Measurements from ENCODE around the gene SH3RF1.
A peak's percentile ranks its signal among the peaks of the same experiment; 100 is the strongest.

The SH3RF1 gene

GRCh38 chr4:169270810-169271691 lies at the start of gene SH3RF1:
SH3RF1 (minus strand) TSS chr4:169270956; CDS start chr4:169269212, 1,744 bp downstream.
- Histone ChIP-seq H3K9me3 (ENCODE audit: control insufficient read depth in 1 of 2, low read length in 2 of 2) (no peaks in the 10 kb centered on the region), H3K4me3 (ENCODE audit: low read depth in 1 of 2, low read length in 2 of 2) (peak within 1 kb of the TSS; percentile 77 to 85), H3K27me3 (ENCODE audit: control insufficient read depth in 1 of 2, insufficient read depth in 2 of 2, low read length in 2 of 2) (no peaks in the 10 kb centered on the region), H3K36me3 (ENCODE audit: control insufficient read depth in 1 of 2, insufficient read depth in 2 of 2, low read length in 2 of 2) (no peaks in the 10 kb centered on the region), H3K27ac (ENCODE audit: low read depth, low read length) (peak within 1 kb of the TSS; percentile 80), H3K4me1 (ENCODE audit: control insufficient read depth in 1 of 2, insufficient read depth in 2 of 2, low read length in 2 of 2) (peaks cover 22 to 23% of the 10 kb centered on the region in 2 donors), H3K9ac (ENCODE audit: low read depth in 1 of 2, low read length in 2 of 2) (peak within 1 kb of the TSS; percentile 85 to 92)

DNA sequence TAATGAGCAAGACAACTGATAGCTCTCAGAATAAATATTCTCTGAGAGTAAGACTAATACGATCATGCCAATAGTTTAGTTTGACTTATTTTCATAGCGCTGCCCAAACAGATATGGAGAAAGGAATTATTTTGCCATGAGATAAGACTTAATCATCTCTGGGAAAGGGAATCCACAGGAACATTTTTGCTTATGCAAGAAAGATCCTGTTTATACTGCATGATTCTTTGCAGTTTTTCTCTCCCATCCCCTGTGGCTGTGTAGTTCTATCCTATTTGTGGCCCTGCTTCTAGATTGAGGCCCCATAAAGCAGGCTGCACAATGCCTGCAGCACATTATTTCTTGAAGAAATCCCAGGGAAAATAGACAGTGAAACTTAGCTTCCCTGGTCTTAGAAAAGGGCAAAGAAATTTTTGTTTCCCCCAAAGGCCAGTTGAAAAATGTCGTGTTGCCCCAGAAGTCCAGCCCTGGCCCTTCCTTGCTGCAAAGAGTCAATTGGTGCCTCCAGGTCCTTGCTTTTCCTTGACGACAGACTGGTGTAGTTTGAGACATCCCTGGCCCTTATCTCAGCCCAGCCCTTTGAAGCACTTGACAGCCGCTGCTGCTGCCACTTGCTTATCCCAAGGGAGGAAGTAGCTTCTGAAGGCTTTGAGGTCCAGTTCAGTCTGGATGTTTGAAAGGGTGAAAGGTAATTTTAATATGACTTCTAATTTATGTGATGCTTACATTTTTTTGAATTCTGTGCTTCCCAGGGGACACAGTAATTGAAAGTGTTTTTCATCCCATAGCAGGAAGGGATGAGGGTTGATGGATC lies 45.0 kb upstream of the SH3RF1 start:
- Histone ChIP-seq H3K4me3 (ENCODE audit: low read depth in 1 of 2, low read length in 2 of 2) (no peak overlapping the region), H3K9ac (ENCODE audit: low read depth in 1 of 2, low read length in 2 of 2) (no peak overlapping the region), H3K27ac (ENCODE audit: low read depth, low read length) (no peak overlapping the region)

DNA sequence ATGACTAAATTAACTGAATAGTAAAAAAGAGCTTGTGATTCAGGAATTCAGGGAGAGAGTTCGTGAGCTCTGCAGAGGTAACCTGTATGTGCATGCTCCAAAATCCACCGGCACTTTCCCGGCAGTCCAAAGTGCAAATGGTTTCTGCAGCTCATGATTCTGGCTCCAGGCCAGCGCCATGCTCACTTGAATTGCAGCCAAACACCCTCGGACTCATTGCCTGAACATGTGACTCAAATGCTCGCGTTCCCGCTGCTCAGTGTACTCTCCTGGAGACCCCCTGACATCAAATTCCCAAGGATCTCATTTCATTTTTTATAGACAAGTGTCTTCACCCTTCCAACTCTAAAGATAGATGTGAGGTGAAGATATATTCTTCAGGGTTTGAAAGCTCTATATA lies 44.1 kb upstream of the SH3RF1 start:
- H3K9me3 ChIP-seq (ENCODE audit: control insufficient read depth in 1 of 2, low read length in 2 of 2) = no peaks in the 10 kb centered on the region
- H3K27me3 ChIP-seq (ENCODE audit: control insufficient read depth in 1 of 2, insufficient read depth in 2 of 2, low read length in 2 of 2) = no peaks in the 10 kb centered on the region
- H3K9ac ChIP-seq (ENCODE audit: low read depth in 1 of 2, low read length in 2 of 2) = no peak overlapping the region
- no peak overlapping the region for H3K4me3 ChIP-seq (ENCODE audit: low read depth in 1 of 2, low read length in 2 of 2)
- H3K27ac ChIP-seq (ENCODE audit: low read depth, low read length) = no peak overlapping the region
- H3K36me3 ChIP-seq (ENCODE audit: control insufficient read depth in 1 of 2, insufficient read depth in 2 of 2, low read length in 2 of 2) = no peaks in the 10 kb centered on the region
- peaks cover 36 to 43% of the 10 kb centered on the region in 2 donors for H3K4me1 ChIP-seq (ENCODE audit: control insufficient read depth in 1 of 2, insufficient read depth in 2 of 2, low read length in 2 of 2)

More for the DNA sequence above, 45.0 kb upstream of the SH3RF1 start:
- H3K9me3 ChIP-seq (ENCODE audit: control insufficient read depth in 1 of 2, low read length in 2 of 2) = no peaks in the 10 kb centered on the region
- no peaks in the 10 kb centered on the region for H3K27me3 ChIP-seq (ENCODE audit: control insufficient read depth in 1 of 2, insufficient read depth in 2 of 2, low read length in 2 of 2)
- peaks cover 36 to 43% of the 10 kb centered on the region in 2 donors for H3K4me1 ChIP-seq (ENCODE audit: control insufficient read depth in 1 of 2, insufficient read depth in 2 of 2, low read length in 2 of 2)
- H3K36me3 ChIP-seq (ENCODE audit: control insufficient read depth in 1 of 2, insufficient read depth in 2 of 2, low read length in 2 of 2) = no peaks in the 10 kb centered on the region

GRCh38 chr4:169313732-169314131 lies 43.0 kb upstream of the SH3RF1 start:
- Histone ChIP-seq H3K4me3 (ENCODE audit: low read depth in 1 of 2, low read length in 2 of 2) (no peak overlapping the region), H3K36me3 (ENCODE audit: control insufficient read depth in 1 of 2, insufficient read depth in 2 of 2, low read length in 2 of 2) (no peaks in the 10 kb centered on the region), H3K4me1 (ENCODE audit: control insufficient read depth in 1 of 2, insufficient read depth in 2 of 2, low read length in 2 of 2) (peaks cover 36 to 43% of the 10 kb centered on the region in 2 donors), H3K27ac (ENCODE audit: low read depth, low read length) (no peak overlapping the region), H3K9ac (ENCODE audit: low read depth in 1 of 2, low read length in 2 of 2) (no peak overlapping the region), H3K9me3 (ENCODE audit: control insufficient read depth in 1 of 2, low read length in 2 of 2) (no peaks in the 10 kb centered on the region), H3K27me3 (ENCODE audit: control insufficient read depth in 1 of 2, insufficient read depth in 2 of 2, low read length in 2 of 2) (no peaks in the 10 kb centered on the region)

GRCh38 chr4:169312690-169313422 lies 42.1 kb upstream of the SH3RF1 start:
- H3K9ac ChIP-seq (ENCODE audit: low read depth in 1 of 2, low read length in 2 of 2) = no peak overlapping the region
- H3K4me1 ChIP-seq (ENCODE audit: control insufficient read depth in 1 of 2, insufficient read depth in 2 of 2, low read length in 2 of 2) = peaks cover 36 to 43% of the 10 kb centered on the region in 2 donors
- H3K4me3 ChIP-seq (ENCODE audit: low read depth in 1 of 2, low read length in 2 of 2) = no peak overlapping the region
- no peaks in the 10 kb centered on the region for H3K36me3 ChIP-seq (ENCODE audit: control insufficient read depth in 1 of 2, insufficient read depth in 2 of 2, low read length in 2 of 2)
- no peak overlapping the region for H3K27ac ChIP-seq (ENCODE audit: low read depth, low read length)
- H3K9me3 ChIP-seq (ENCODE audit: control insufficient read depth in 1 of 2, low read length in 2 of 2) = no peaks in the 10 kb centered on the region
- H3K27me3 ChIP-seq (ENCODE audit: control insufficient read depth in 1 of 2, insufficient read depth in 2 of 2, low read length in 2 of 2) = no peaks in the 10 kb centered on the region

- Histone ChIP-seq H3K4me3 (ENCODE audit: low read depth in 1 of 2, low read length in 2 of 2) (no peak overlapping the region), H3K36me3 (ENCODE audit: control insufficient read depth in 1 of 2, insufficient read depth in 2 of 2, low read length in 2 of 2) (no peaks in the 10 kb centered on the region), H3K9ac (ENCODE audit: low read depth in 1 of 2, low read length in 2 of 2) (no peak overlapping the region), H3K9me3 (ENCODE audit: control insufficient read depth in 1 of 2, low read length in 2 of 2) (no peaks in the 10 kb centered on the region), H3K4me1 (ENCODE audit: control insufficient read depth in 1 of 2, insufficient read depth in 2 of 2, low read length in 2 of 2) (peaks cover 36 to 43% of the 10 kb centered on the region in 2 donors), H3K27me3 (ENCODE audit: control insufficient read depth in 1 of 2, insufficient read depth in 2 of 2, low read length in 2 of 2) (no peaks in the 10 kb centered on the region), H3K27ac (ENCODE audit: low read depth, low read length) (no peak overlapping the region)
Observed at GRCh38 chr4:169311643-169312365, 41.0 kb upstream of the SH3RF1 start.

DNA sequence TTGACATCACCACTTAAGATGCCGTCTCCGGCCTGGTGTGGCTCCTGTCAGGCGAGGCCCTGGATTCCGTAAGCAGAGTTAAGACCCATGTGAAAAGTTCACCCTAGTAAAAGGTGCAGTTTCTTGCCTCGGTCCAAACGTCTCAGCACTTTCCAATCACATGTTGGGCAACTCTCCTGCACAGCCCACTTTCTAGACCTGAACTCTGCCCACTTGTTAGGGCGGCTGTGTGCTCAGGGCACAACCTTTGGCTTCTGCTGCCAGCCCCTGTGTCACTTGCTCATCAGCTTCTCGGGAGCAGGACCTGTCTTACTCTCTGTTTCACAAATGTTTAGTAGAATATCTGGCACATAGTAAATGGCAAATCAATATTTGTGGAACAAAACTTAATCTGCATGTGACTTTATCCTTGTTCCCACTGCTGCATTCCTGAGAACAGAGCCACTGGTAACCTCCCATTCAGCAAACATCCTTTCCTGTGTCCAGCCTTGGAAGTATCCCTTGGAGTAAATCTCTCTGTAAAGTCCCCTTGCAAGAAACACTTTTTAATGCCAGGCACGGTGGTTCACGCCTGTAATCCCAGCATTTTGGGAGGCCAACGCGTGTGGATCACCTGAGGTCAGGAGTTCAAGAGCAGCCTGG lies 38.7 kb upstream of the SH3RF1 start:
- H3K27me3 ChIP-seq (ENCODE audit: control insufficient read depth in 1 of 2, insufficient read depth in 2 of 2, low read length in 2 of 2) = no peaks in the 10 kb centered on the region
- no peaks in the 10 kb centered on the region for H3K36me3 ChIP-seq (ENCODE audit: control insufficient read depth in 1 of 2, insufficient read depth in 2 of 2, low read length in 2 of 2)
- H3K9ac ChIP-seq (ENCODE audit: low read depth in 1 of 2, low read length in 2 of 2) = no peak overlapping the region
- no peak overlapping the region for H3K27ac ChIP-seq (ENCODE audit: low read depth, low read length)
- no peak overlapping the region for H3K4me3 ChIP-seq (ENCODE audit: low read depth in 1 of 2, low read length in 2 of 2)
- peaks cover 17 to 24% of the 10 kb centered on the region in 2 donors for H3K4me1 ChIP-seq (ENCODE audit: control insufficient read depth in 1 of 2, insufficient read depth in 2 of 2, low read length in 2 of 2)
- H3K9me3 ChIP-seq (ENCODE audit: control insufficient read depth in 1 of 2, low read length in 2 of 2) = no peaks in the 10 kb centered on the region

DNA sequence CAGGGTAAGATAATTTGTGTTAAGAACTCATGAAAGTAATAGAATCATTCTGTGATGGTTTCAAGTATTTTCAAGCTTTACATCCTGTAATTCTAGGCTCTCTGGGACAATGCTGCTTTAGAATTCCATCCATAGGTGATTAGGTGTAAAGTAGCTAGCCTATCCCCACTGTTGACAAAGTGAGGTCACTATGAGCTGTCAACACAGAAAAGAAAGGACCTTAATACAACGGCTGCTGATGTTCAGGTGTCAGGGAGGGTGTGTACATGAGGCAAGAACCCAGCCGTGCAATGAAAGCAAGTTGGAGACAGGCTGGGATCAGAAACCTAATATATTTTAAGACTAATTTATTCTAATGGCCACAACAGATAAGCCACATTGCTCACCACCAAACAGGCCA lies 36.8 kb upstream of the SH3RF1 start:
- Histone ChIP-seq H3K27ac (ENCODE audit: low read depth, low read length) (no peak overlapping the region), H3K4me3 (ENCODE audit: low read depth in 1 of 2, low read length in 2 of 2) (no peak overlapping the region), H3K4me1 (ENCODE audit: control insufficient read depth in 1 of 2, insufficient read depth in 2 of 2, low read length in 2 of 2) (peaks cover 6 to 12% of the 10 kb centered on the region in 2 donors), H3K36me3 (ENCODE audit: control insufficient read depth in 1 of 2, insufficient read depth in 2 of 2, low read length in 2 of 2) (no peaks in the 10 kb centered on the region), H3K9me3 (ENCODE audit: control insufficient read depth in 1 of 2, low read length in 2 of 2) (no peaks in the 10 kb centered on the region), H3K9ac (ENCODE audit: low read depth in 1 of 2, low read length in 2 of 2) (no peak overlapping the region), H3K27me3 (ENCODE audit: control insufficient read depth in 1 of 2, insufficient read depth in 2 of 2, low read length in 2 of 2) (no peaks in the 10 kb centered on the region)

DNA sequence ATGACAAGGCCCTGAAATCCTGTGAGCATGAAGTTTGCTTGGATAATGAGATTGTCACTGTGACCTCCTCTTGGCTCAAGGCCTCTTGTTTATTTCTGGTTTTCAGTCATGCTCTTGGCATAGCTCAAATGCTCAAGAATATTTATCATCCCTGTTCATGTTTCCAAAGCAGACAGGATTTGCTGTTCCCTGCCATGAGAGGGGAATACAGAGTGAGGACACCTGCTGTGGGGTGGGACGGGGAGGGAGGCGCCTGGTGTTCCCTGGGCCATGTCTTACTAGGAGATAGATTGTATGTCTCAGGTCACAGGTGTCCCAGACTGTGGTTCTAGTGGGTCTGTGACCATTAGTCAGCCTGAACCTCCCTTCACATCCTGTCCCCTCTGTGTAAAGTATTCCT lies 34.9 kb upstream of the SH3RF1 start:
- H3K27ac ChIP-seq (ENCODE audit: low read depth, low read length) = no peak overlapping the region
- no peak overlapping the region for H3K9ac ChIP-seq (ENCODE audit: low read depth in 1 of 2, low read length in 2 of 2)

More for the DNA sequence above, 34.9 kb upstream of the SH3RF1 start:
- Histone ChIP-seq H3K9me3 (ENCODE audit: control insufficient read depth in 1 of 2, low read length in 2 of 2) (no peaks in the 10 kb centered on the region), H3K27me3 (ENCODE audit: control insufficient read depth in 1 of 2, insufficient read depth in 2 of 2, low read length in 2 of 2) (no peaks in the 10 kb centered on the region), H3K4me1 (ENCODE audit: control insufficient read depth in 1 of 2, insufficient read depth in 2 of 2, low read length in 2 of 2) (no peaks in the 10 kb centered on the region), H3K4me3 (ENCODE audit: low read depth in 1 of 2, low read length in 2 of 2) (no peak overlapping the region), H3K36me3 (ENCODE audit: control insufficient read depth in 1 of 2, insufficient read depth in 2 of 2, low read length in 2 of 2) (no peaks in the 10 kb centered on the region)

All from duodenal mucosa (tissue), 2 donors.